HEK293T (cell line): ENCODE data around the gene PLA2R1.
A peak's percentile ranks its signal among the peaks of the same experiment; 100 is the strongest.

Experiments
- ARNT ChIP-seq: fragments of 450-650 bp; IDR thresholded peaks from 2 replicates; pipeline ENCODE4 v1.6.1; 2017; ENCODE audit warnings: mild to moderate bottlenecking
- BHLHE40 ChIP-seq: fragments of 450-650 bp; IDR thresholded peaks from 2 replicates; pipeline ENCODE4 v1.6.1; 2016; ENCODE audit warnings: mild to moderate bottlenecking, moderate library complexity, borderline replicate concordance
- CTBP1 ChIP-seq: fragments of 450-650 bp; IDR thresholded peaks from 2 replicates; pipeline ENCODE4 v1.6.1; 2016; ENCODE audit warnings: borderline replicate concordance
- FOXA1 ChIP-seq: fragments of 450-650 bp; IDR thresholded peaks from 2 replicates; pipeline ENCODE4 v1.6.1; 2016; ENCODE audit warnings: mild to moderate bottlenecking
- FOXM1 ChIP-seq: fragments of 450-650 bp; IDR thresholded peaks from 2 replicates; pipeline ENCODE4 v1.6.1; 2017; ENCODE audit warnings: mild to moderate bottlenecking, borderline replicate concordance
- HDGF ChIP-seq: fragments of 450-650 bp; IDR thresholded peaks from 2 replicates; pipeline ENCODE4 v1.6.1; 2017; ENCODE audit warnings: antibody characterized with exemption, borderline replicate concordance
- LEF1 ChIP-seq: fragments of 450-650 bp; IDR thresholded peaks from 2 replicates; pipeline ENCODE4 v1.6.1; 2017; ENCODE audit warnings: mild to moderate bottlenecking, borderline replicate concordance
- TARDBP ChIP-seq: fragments of 450-650 bp; IDR thresholded peaks from 2 replicates; pipeline ENCODE4 v1.6.1; 2016
- ZNF384 ChIP-seq: fragments of 450-650 bp; IDR thresholded peaks from 2 replicates; pipeline ENCODE4 v1.6.1; 2016

GRCh38 chr2:159968279-159968900, 94.0 kb downstream of the PLA2R1 start:
- TF ChIP-seq FOXM1: no peak
- no peak for TF ChIP-seq CTBP1
- TF ChIP-seq LEF1: no peak
- TF ChIP-seq ARNT: no peak
- no peak for TF ChIP-seq TARDBP
- TF ChIP-seq FOXA1: no peak
- 0 out of 2 replicates have a peak, but pooled peaks have one; percentile 34 for TF ChIP-seq ZNF384
- no peak for TF ChIP-seq BHLHE40
- TF ChIP-seq HDGF: no peak
